ENCODE data around the gene GTSF1L. TPM values are rescaled to one million over a fixed set of nuclear protein-coding genes. Genes with fewer than 3 reads are reported as not detected.

The GTSF1L gene
- total and polyA plus RNA-seq, 9 of the 15 experiments (the other 6 are each of a cell fraction or from before 2014, with no cell fraction given): not detected

DNA sequence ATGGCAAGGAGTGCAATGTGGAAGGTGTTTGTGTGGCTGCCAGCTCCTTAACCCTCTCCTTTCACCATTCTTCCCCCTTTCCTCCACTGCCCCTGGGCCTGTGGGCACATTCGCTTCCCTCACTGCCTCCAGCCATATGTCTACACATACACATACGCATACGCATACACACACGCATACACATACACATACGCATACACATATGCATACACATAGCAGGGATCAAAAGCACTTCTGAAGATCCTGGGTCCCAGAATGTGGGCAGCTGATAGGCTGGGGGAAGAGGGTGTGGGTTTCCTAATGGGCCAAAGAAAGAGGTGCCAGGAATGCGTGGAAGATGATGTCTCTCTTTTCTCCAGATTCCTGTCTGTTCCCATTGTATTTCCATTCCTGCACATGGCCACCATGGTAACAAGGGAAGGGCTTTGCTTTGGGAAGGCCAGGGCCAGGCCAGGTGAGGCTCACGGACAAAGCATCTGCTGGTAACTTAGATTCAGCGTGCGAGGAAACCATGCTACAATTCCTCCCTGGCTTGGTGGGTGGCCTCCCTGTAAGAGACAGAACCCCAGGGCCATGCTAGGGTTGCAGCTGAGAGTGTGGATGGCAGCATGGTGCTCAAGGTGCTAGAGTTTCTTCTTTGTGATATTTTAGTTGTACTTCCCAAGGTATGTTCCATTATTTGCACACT is 44.8 kb upstream of the GTSF1L start:
- no peaks in the 10 kb centered on the region for H3K9me1 ChIP-seq (ENCODE audit: control insufficient read depth, insufficient read depth, low read length)
- WGBS (ENCODE audit: insufficient coverage, low coverage, missing lambda C conversion rate): 15% methylated on average over 9 of the region's 9 CpGs
- H2AFZ ChIP-seq (ENCODE audit: low read depth, low read length): no peak overlapping the region
- POLR2A ChIA-PET: interaction anchor here (0.7 kb wide), 1 partner anchor 102 kb away, joined by 5 read pairs; no protein-coding TSS in a partner anchor
- DNase-seq (ENCODE audit: extremely low read depth in 1 of 4, low spot score in 3 of 4) (no peak), FAIRE-seq (no peak), ATAC-seq (no peak)
- no TSS peak for BruUV-seq (replicated peaks)
- H3K27me3 ChIP-seq (ENCODE audit: control insufficient read depth in 2 of 2, insufficient read depth in 2 of 2, low read length in 2 of 2): peaks cover 10 to 44% of the 10 kb centered on the region in 2 experiments
- CTCF ChIA-PET (ENCODE audit: low intra/inter-chr PET ratio): no interaction called here
- H3K4me1 ChIP-seq (replicated peaks in 1 of 2; ENCODE audit: control insufficient read depth in 2 of 2, insufficient read depth in 2 of 2, low read length in 2 of 2): no peaks in the 10 kb centered on the region
- in situ Hi-C loops (cut with MboI): no loop called here
- H3K4me2 ChIP-seq (ENCODE audit: insufficient read depth, low read length): no peak overlapping the region
- no peak overlapping the region for H3K9ac ChIP-seq (ENCODE audit: insufficient read depth in 1 of 2, low read depth in 2 of 2, low read length in 2 of 2)
- intact Hi-C loops (cut with micrococcal nuclease): no loop called here
- no peak overlapping the region for H3K4me3 ChIP-seq
- H3K79me2 ChIP-seq (ENCODE audit: control insufficient read depth, insufficient read depth, low read length): no peaks in the 10 kb centered on the region
- H3K9me3 ChIP-seq (replicated peaks; ENCODE audit: control insufficient read depth, insufficient read depth, low read depth, low read length): no peaks in the 10 kb centered on the region
- H4K20me1 ChIP-seq (replicated peaks; ENCODE audit: control insufficient read depth, insufficient read depth, low read length): no peaks in the 10 kb centered on the region
- H3K27ac ChIP-seq (ENCODE audit: extremely low read depth, low read depth, low read length): no peak overlapping the region
- no peaks in the 10 kb centered on the region for H3K36me3 ChIP-seq (ENCODE audit: control insufficient read depth, insufficient read depth, low read length)
- TF ChIP-seq, protein P1, sequence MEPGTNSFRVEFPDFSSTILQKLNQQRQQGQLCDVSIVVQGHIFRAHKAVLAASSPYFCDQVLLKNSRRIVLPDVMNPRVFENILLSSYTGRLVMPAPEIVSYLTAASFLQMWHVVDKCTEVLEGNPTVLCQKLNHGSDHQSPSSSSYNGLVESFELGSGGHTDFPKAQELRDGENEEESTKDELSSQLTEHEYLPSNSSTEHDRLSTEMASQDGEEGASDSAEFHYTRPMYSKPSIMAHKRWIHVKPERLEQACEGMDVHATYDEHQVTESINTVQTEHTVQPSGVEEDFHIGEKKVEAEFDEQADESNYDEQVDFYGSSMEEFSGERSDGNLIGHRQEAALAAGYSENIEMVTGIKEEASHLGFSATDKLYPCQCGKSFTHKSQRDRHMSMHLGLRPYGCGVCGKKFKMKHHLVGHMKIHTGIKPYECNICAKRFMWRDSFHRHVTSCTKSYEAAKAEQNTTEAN (CRISPR knock-in tag; IDR thresholded peaks at IDR 0.05): no peak
- TF ChIP-seq, protein P2, sequence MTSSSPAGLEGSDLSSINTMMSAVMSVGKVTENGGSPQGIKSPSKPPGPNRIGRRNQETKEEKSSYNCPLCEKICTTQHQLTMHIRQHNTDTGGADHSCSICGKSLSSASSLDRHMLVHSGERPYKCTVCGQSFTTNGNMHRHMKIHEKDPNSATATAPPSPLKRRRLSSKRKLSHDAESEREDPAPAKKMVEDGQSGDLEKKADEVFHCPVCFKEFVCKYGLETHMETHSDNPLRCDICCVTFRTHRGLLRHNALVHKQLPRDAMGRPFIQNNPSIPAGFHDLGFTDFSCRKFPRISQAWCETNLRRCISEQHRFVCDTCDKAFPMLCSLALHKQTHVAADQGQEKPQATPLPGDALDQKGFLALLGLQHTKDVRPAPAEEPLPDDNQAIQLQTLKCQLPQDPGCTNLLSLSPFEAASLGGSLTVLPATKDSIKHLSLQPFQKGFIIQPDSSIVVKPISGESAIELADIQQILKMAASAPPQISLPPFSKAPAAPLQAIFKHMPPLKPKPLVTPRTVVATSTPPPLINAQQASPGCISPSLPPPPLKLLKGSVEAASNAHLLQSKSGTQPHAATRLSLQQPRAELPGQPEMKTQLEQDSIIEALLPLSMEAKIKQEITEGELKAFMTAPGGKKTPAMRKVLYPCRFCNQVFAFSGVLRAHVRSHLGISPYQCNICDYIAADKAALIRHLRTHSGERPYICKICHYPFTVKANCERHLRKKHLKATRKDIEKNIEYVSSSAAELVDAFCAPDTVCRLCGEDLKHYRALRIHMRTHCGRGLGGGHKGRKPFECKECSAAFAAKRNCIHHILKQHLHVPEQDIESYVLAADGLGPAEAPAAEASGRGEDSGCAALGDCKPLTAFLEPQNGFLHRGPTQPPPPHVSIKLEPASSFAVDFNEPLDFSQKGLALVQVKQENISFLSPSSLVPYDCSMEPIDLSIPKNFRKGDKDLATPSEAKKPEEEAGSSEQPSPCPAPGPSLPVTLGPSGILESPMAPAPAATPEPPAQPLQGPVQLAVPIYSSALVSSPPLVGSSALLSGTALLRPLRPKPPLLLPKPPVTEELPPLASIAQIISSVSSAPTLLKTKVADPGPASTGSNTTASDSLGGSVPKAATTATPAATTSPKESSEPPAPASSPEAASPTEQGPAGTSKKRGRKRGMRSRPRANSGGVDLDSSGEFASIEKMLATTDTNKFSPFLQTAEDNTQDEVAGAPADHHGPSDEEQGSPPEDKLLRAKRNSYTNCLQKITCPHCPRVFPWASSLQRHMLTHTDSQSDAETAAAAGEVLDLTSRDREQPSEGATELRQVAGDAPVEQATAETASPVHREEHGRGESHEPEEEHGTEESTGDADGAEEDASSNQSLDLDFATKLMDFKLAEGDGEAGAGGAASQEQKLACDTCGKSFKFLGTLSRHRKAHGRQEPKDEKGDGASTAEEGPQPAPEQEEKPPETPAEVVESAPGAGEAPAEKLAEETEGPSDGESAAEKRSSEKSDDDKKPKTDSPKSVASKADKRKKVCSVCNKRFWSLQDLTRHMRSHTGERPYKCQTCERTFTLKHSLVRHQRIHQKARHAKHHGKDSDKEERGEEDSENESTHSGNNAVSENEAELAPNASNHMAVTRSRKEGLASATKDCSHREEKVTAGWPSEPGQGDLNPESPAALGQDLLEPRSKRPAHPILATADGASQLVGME (CRISPR knock-in tag; IDR thresholded peaks at IDR 0.05): no peak
- TF ChIP-seq KDM5B (IDR thresholded peaks at IDR 0.05; ENCODE audit: insufficient replicate concordance, low read depth, low read length) (no peak), NFIX (CRISPR knock-in tag; IDR thresholded peaks at IDR 0.05; ENCODE audit: low read depth) (no peak), DDX20 (tag; IDR thresholded peaks at IDR 0.05; ENCODE audit: low read depth) (no peak), EGR1 (conservative IDR thresholded peaks at IDR 0.05) (no peak)
- TF ChIP-seq, protein P3, sequence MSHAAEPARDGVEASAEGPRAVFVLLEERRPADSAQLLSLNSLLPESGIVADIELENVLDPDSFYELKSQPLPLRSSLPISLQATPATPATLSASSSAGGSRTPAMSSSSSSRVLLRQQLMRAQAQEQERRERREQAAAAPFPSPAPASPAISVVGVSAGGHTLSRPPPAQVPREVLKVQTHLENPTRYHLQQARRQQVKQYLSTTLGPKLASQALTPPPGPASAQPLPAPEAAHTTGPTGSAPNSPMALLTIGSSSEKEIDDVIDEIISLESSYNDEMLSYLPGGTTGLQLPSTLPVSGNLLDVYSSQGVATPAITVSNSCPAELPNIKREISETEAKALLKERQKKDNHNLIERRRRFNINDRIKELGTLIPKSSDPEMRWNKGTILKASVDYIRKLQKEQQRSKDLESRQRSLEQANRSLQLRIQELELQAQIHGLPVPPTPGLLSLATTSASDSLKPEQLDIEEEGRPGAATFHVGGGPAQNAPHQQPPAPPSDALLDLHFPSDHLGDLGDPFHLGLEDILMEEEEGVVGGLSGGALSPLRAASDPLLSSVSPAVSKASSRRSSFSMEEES (CRISPR knock-in tag; IDR thresholded peaks at IDR 0.05): no peak
- TF ChIP-seq, protein P4, sequence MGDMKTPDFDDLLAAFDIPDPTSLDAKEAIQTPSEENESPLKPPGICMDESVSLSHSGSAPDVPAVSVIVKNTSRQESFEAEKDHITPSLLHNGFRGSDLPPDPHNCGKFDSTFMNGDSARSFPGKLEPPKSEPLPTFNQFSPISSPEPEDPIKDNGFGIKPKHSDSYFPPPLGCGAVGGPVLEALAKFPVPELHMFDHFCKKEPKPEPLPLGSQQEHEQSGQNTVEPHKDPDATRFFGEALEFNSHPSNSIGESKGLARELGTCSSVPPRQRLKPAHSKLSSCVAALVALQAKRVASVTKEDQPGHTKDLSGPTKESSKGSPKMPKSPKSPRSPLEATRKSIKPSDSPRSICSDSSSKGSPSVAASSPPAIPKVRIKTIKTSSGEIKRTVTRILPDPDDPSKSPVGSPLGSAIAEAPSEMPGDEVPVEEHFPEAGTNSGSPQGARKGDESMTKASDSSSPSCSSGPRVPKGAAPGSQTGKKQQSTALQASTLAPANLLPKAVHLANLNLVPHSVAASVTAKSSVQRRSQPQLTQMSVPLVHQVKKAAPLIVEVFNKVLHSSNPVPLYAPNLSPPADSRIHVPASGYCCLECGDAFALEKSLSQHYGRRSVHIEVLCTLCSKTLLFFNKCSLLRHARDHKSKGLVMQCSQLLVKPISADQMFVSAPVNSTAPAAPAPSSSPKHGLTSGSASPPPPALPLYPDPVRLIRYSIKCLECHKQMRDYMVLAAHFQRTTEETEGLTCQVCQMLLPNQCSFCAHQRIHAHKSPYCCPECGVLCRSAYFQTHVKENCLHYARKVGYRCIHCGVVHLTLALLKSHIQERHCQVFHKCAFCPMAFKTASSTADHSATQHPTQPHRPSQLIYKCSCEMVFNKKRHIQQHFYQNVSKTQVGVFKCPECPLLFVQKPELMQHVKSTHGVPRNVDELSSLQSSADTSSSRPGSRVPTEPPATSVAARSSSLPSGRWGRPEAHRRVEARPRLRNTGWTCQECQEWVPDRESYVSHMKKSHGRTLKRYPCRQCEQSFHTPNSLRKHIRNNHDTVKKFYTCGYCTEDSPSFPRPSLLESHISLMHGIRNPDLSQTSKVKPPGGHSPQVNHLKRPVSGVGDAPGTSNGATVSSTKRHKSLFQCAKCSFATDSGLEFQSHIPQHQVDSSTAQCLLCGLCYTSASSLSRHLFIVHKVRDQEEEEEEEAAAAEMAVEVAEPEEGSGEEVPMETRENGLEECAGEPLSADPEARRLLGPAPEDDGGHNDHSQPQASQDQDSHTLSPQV (IDR thresholded peaks at IDR 0.05): no peak
